AG04449 (cell line): Measurements from ENCODE around the gene PHC2.

Source experiments
- CTCF ChIA-PET: fragments of 350-600 bp; formaldehyde crosslinking; extraction: SDS; loops from one replicate; lab custom pipeline; 2021; ENCODE audit warnings: antibody characterized with exemption; lab: Yijun Ruan, JAX
- POLR2A ChIA-PET: fragments of 400-600, 350-600 bp; formaldehyde crosslinking; extraction: SDS; loops from one replicate; lab custom pipeline; 2020; ENCODE audit warnings: antibody characterized with exemption, inconsistent platforms; lab: Yijun Ruan, JAX
- DNase-seq: peaks from one replicate; pipeline ENCODE4 v3.0.0-alpha.2; 2010; ENCODE audit warnings: low read depth, low spot score
- H3K4me3 ChIP-seq: 2 replicates; pipeline ENCODE4 v1.5.1; 2011; ENCODE audit warnings: low read depth, mild to moderate bottlenecking, control low read depth, low read length
- TF ChIP-seq, protein P1 (sequence below): IDR thresholded peaks from one replicate; pipeline ENCODE4 v1.5.1; 2011; ENCODE audit warnings: mild to moderate bottlenecking, moderate library complexity, low read length, control low read depth, inconsistent platforms; ENCODE audit not compliant: insufficient read depth; ENCODE audit errors: missing control alignments

PHC2 gene

GRCh38 chr1:33470495-33471012 lies 39.7 kb upstream of the PHC2 start:
- TF ChIP-seq, protein P1, sequence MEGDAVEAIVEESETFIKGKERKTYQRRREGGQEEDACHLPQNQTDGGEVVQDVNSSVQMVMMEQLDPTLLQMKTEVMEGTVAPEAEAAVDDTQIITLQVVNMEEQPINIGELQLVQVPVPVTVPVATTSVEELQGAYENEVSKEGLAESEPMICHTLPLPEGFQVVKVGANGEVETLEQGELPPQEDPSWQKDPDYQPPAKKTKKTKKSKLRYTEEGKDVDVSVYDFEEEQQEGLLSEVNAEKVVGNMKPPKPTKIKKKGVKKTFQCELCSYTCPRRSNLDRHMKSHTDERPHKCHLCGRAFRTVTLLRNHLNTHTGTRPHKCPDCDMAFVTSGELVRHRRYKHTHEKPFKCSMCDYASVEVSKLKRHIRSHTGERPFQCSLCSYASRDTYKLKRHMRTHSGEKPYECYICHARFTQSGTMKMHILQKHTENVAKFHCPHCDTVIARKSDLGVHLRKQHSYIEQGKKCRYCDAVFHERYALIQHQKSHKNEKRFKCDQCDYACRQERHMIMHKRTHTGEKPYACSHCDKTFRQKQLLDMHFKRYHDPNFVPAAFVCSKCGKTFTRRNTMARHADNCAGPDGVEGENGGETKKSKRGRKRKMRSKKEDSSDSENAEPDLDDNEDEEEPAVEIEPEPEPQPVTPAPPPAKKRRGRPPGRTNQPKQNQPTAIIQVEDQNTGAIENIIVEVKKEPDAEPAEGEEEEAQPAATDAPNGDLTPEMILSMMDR, result peak; percentile 79
- CTCF ChIA-PET, result interaction anchor here (0.6 to 11.0 kb wide), 67 partner anchors 8 to 385 kb away, joined by 3 to 436 read pairs (median 5); partner anchors contain the start of gene TRIM62
- peak; percentile 63 for DNase-seq
- no peak overlapping the region for H3K4me3 ChIP-seq
- POLR2A ChIA-PET, result interaction anchor here (1.1 kb wide), 1 partner anchor 123 kb away, joined by 3 read pairs; no protein-coding TSS in a partner anchor

DNA sequence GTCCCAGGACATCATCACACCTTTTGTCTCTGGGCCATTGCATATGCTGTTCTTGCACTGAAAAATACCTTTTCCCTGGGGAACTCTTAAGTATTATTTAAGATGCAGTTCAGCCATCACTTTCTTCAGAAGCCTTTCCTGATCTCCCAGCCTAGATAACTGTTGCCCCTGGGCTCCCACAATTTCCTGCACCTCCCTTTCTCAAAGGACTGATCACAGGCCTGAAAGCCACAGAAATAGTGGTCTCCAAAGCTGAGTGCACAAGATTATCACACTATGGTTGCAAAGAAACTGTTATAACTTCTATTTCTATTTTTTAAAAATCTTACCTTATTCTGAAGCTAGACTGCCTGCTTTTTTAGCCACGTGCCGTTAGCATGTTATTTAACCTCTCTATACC lies 38.8 kb upstream of the PHC2 start:
- ChIA-PET POLR2A (no interaction called here), CTCF (interaction anchor here (0.7 to 11.0 kb wide), 23 partner anchors 10 to 374 kb away, joined by 3 to 436 read pairs (median 5); no protein-coding TSS in a partner anchor)
- TF ChIP-seq, protein P1, result no peak
- H3K4me3 ChIP-seq, result no peak overlapping the region
- no peak for DNase-seq

GRCh38 chr1:33468967-33469366 lies 38.1 kb upstream of the PHC2 start:
- CTCF ChIA-PET, result interaction anchor here (1.0 to 11.0 kb wide), 10 partner anchors 9 to 171 kb away, joined by 3 to 436 read pairs (median 4); no protein-coding TSS in a partner anchor
- H3K4me3 ChIP-seq, result no peak overlapping the region
- DNase-seq, result no peak
- POLR2A ChIA-PET, result interaction anchor here (0.7 kb wide), 1 partner anchor 97 kb away, joined by 3 read pairs; no protein-coding TSS in a partner anchor
- TF ChIP-seq, protein P1, result no peak

DNA sequence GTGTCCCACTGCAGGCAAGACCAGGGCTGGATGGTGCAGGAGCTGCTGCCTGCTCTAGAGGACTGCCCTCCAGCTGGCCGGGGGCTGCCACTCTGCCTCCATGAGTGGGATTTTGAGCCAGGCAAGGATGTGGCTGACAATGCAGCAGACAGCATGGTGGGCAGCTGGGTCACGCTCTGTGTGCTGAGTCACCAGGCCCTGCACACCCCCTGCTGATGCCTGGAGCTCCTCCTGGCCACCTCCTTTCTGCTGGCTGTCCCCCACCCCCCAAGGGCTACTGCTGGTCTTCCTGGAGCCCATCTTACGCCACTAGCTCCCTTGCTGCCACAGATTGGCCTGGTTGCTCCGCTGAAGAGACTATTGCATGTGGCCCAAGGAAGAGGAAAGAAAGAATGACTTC lies 37.6 kb upstream of the PHC2 start:
- POLR2A ChIA-PET, result no interaction called here
- H3K4me3 ChIP-seq, result no peak overlapping the region
- TF ChIP-seq, protein P1, result no peak
- DNase-seq, result no peak
- CTCF ChIA-PET, result interaction anchor here (1.0 to 11.0 kb wide), 10 partner anchors 9 to 171 kb away, joined by 3 to 436 read pairs (median 4); no protein-coding TSS in a partner anchor

DNA sequence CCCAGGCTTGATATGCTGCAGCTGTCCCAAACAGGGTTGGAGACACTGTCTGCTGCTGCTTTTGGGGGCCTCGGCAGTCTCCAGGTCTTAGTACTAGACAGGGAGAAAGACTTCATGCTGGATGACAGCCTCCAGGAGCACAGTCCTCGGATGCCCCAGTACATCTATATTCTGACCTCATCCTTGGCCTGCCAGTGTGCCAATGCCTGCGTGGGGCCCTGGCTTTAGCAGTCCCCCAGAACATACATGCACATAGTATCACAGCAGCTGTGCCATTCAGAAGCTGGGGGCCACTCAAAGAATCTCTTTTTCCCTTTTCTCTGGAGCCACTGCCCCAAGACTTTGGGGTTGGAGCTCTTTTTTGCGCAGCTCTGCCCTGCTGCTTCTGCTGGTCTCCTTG lies 37.1 kb upstream of the PHC2 start:
- POLR2A ChIA-PET, result no interaction called here
- CTCF ChIA-PET, result interaction anchor here (1.1 to 11.0 kb wide), 10 partner anchors 8 to 373 kb away, joined by 3 to 436 read pairs (median 6); no protein-coding TSS in a partner anchor
- no peak for DNase-seq
- no peak overlapping the region for H3K4me3 ChIP-seq
- TF ChIP-seq, protein P1, result no peak

DNA sequence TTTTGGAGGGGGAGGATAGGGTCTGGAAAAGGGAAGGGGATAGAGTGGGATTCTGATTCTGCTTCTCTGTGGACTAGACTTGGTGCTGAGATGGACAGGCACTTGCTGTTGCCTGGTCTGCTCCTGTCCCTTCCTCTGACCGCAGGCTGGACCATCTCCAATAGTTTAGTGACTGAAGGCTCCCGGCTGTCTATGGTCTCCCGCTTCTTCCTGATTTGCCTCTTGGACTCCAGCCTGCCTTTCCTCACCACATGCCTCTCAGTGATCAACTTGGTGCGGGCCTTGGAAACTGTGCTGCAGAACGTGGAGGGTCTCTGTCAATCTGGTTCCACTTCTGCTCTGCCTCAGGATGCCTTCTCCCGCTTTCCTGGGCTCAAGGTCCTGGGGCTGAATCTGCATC lies 35.3 kb upstream of the PHC2 start:
- no peak overlapping the region for H3K4me3 ChIP-seq
- no peak for DNase-seq
- CTCF ChIA-PET, result interaction anchor here (1.4 to 11.0 kb wide), 4 partner anchors 96 to 168 kb away, joined by 3 to 436 read pairs (median 62); no protein-coding TSS in a partner anchor
- TF ChIP-seq, protein P1, result no peak
- POLR2A ChIA-PET, result no interaction called here
